Measurements from ENCODE around the gene SATB2.
A peak's percentile ranks its signal among the peaks of the same experiment; 100 is the strongest.

SATB2 gene

GRCh38 chr2:199465988-199466691 is 8.4 kb upstream of the SATB2 start:
- DNase-seq: no peak

- DNase-seq: no peak
These were observed 7.7 kb upstream of the SATB2 start for GRCh38 chr2:199465390-199465789.

DNA sequence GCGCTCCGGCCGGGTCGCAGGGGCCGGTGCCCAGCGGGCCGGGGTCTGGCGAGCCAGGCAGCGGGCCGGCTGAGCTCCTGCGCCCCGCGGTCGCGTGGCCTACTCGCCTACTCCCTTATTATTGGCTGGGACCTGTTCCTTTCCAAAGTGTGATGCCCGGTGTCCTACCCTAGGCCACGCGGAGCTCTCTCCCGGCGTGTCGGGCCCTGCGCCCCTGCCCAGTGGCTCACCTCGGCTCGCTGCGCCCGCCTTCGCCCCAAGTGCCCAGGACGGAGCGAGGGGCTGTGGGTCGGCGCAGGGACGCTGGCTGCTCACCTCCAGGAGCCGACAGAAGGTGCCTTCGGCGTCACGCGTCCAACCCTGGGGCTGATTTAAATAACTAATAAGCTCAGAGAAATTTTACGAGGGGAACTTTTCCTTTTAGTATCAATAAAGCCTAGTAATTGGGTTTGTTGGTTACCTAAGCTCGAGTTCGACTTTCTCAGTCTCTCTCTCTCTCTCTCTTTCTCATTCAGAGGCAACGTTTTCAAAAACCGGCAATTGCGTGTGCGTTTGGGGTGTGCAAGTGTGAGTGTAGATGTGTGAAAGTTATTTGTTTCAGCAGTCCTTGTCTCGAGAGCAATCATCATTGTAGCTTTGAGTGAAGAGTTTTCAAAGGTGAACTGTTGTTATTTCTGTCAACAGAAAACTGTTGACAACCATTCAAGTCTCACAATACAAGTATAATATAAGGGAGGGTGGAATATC is 7.0 kb upstream of the SATB2 start:
- no peak for DNase-seq

DNA sequence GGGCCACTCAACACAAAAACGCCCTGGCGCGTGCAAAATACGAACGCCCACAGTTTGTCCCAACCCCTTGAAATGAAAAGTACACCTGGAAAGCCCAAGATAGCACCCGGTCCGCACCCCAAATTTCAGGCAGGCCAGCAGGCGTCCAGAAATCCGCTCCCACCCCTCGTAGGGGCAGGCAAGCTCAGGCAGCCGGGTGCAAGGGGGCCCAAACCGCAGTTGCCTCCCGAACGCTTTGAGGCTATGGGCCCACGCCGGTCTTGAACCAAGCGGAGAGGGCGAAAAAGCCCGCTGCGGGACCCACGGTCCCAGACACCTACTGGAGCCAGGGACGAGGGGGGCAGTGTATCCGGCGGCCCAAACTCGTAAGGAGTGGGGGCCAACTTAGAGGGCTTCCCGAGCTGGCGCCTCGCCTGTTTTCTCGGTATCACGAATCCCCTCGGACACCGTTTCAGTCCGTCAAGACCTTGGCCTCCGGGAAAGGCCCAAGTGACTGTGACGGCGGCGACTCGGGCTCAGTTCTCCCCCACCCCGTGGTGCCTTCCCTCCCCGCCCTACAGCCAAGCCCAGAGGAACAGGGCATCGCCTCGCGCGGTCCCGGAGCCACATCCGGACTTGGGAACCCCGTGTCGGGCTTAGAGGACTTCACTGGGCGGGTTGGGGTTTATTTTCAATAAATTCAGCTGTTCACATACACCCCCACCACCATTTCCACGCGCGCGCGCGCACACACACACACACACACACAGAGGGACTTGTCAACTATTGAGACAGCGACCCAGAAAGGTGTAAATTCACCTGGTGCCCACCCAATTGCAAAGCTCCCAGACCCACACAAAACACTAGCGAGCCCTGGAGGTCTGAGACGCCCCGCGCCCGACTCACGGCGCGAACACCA is 6.2 kb upstream of the SATB2 start:
- no peak for DNase-seq

- DNase-seq: peak; percentile 42
These were observed 5.4 kb upstream of the SATB2 start for GRCh38 chr2:199462956-199463692.

GRCh38 chr2:199462347-199462955 is 4.7 kb upstream of the SATB2 start:
- DNase-seq: no peak

- no peak for DNase-seq
These were observed 4.1 kb upstream of the SATB2 start for GRCh38 chr2:199461711-199462346.

DNA sequence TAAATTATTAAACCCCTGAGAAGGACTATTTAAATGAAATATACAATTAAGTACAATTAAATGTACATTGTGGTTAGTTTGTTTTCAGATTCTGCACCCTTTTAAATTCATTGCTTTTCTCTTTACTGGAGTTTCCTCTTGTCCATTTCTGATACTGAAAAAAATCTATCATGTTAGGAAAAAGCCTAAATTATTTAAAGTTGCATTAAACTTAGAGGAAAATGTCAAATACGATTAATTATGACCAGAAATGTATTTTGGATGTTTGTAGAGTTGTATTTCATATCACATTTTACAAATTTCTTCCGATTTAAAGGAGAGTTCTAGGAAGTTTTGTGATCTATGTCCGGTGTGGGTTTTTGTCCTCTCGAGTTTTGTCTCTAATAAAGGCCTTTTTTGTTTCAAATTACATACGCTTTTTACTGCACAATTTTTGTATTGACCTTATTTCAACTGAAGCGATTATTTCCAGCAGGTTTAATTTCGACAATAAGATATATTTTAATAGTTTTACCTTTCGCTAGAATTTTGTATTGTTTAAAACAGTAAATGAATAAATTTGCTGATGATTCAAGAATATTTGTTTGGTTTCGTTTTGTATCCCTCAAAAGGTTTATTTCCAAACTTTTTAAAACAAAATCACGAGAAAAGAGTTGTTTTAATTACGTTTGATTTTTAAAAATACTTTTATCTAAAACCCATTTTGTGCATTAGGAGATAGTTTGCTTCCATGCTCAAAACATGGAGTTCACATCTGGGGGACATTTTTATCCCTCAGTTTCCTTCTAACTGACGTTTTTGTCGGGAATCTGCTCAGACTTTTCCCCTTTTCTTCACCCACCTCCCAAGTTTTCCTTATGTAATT is 3.3 kb upstream of the SATB2 start:
- DNase-seq: no peak

DNA sequence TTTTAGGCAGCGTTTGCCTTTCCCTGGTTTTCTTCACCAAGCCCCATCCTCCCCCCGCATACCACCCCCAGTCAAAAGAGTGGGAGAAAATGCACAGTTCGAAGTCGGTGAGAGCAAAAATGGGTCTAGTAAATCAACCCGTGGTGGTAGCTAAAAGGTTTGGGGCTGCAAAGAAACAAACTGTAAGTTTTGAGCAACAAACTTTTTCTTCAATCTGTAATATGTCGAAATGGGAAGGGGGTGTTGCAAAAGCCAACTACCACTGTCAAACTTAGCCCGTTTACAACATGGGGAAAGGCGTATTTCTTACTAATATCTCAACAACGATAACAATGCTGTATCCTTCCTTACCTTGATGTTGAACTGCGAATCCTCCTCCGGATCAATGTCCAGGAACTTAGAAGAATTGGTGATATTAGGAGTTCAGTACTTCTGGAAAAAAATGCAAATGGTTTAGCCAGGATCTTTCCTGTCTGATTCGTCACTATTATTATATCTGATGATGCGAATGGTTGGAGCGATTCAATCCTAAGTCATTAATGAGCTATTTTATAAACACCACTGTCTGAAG is 2.4 kb upstream of the SATB2 start:
- no peak for DNase-seq

DNA sequence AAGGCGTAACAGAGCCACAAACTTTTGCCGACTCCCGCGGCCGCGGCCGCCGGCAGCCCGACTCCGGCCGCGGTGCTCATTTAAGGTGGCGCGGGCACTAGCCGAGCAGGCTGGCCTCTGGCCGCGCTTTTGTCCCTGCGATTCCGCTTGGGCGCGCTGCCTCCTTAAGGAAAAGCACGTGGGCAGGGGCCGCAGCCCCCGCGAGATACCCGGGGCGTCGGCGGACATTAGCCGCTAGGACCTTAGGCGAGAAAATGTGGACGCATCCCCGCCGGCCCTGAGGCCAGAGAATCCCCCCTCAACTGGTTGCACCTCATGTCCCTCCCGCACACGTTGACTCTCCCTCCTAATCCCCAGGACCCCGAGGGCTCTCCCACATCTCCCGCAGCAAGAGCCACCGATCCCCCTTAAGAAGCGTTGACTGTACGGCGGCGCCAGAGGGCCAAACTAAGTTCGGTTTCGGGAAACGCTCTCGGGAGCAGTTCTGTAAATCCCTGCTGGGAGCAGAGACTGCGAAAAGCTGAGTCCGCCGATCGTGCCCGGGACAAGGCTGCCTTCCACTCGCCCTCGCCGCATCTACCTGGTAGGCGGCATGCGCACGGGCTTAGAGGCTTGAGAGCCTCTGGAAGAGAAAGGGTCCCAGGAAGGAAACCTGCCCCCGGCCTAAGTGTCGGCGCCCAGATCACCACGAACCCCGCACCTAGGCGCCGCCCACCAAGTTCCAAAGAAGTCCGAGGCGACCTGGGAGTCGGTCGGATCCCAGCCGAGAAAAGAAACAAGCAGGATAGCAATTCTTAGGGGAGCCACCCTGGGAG is 1.8 kb upstream of the SATB2 start:
- DNase-seq: peak; percentile 75

GRCh38 chr2:199458806-199459285 is 1.1 kb upstream of the SATB2 start:
- DNase-seq: no peak

DNA sequence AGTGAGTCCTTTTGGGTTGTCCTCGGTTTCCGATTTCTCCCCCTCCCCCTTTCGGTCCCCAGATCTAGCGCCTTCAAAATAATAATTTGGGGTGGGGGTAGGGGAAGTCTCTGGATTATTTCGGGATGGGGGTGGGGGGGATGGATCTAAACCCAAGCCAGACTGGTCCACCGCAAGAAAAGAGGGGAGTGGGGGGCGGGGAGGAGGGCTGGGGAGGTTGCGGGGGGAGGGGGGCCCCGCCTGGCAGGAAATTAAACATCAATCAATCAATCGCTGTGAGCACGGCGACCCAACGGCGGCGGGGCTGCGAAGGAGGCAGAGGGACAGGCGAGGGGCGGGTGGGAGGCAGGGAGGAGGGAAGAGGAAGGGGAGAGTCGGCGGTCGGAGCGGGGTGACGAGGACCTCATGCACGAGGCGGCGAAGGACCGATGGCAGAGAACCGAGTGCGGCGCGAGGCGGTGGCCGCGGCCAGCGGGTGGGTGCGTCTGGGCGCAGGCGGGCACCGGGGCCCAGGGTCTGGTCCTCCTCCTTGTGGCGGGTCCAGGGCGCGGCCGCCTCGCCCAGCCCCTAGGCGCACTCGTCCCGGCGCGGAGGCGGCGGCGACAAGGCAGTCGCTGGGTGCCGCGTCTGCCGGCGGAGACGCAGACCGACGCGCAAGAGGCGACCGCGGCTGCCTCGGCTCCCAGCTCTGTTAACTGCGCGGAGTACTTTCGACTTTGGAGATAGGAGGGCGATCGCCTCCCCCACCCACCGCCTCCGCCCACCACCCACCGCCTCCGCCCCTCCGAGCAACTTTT is 468 bp upstream of the SATB2 start:
- peak; percentile 53 for DNase-seq

DNA sequence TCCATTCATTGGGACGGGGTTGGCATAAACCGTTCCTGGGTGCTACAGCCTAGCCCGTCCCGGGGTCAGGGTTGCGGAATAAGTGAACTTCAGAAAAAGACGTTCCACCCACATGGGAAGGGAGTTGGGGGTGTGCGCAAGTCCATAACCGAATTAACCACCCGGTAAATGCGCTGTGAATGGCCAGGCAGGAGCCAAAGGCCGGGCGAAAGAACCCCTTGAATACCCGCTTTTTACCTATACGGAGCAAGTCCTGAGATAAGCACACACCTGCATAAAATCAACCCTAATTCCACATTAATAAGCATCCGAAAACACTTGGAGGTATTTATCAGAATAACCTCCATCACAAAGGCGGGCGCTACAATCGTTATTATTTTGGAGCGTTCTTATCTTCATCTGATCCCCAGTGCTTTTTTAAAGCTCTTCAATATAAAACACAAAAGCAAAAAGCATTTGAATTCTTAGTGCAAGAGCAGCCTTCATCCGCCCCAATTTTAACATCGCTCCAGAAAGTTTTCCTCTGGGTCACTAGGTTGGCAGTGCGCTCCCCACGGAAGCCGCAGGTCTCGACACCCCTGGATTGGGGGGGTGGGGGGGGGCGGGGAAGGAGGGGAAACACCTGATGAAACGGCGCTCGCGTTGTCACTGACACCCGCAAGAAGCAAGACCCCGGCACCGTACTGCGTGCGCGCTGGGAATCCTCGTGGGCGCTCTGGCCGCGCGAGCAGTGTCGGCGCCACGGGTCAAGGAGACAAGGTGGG is 1.2 kb downstream of the SATB2 start:
- no peak for DNase-seq

DNA sequence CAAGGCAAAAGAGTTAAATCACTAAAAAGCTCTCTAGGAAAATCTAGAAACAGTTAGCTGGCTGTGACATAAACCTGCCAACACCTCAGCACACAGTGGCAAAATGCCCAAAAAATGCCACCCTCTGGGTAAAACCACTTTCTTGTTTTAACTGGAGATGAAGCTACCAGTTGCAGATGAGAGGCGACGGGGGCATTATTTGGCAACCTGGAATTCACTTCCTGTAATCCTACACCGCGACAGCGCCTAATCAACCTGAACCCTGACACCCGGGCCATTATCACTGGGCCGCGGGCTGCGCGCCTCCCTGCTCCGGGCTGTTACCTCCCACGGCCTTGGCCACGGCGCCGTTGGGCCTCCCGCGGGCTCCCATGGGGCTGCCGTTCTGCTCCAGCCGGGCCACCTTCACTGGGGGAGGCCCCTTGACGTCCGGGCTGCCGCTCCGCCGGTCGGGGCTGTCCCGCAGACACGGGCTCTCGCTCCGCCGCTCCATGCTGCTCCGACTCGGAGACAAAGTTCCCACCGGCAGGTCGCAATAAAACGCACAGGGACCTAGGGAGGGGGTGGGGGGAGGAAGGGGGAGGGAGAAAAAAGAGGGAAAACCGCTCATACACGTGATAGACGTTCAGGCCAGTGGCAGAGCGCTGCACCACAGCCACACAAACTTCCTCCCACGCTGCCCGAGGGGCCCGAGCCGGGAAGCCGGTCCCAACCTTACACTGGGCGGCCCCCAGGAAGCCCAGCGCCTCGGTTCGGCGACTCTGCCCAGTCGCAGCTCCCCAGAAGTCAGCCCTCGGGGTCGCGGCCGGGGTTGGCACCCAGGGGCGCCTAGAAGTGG is 2.0 kb downstream of the SATB2 start:
- peak; percentile 61 for DNase-seq

GRCh38 chr2:199455210-199455544 is 2.6 kb downstream of the SATB2 start:
- DNase-seq: no peak

DNA sequence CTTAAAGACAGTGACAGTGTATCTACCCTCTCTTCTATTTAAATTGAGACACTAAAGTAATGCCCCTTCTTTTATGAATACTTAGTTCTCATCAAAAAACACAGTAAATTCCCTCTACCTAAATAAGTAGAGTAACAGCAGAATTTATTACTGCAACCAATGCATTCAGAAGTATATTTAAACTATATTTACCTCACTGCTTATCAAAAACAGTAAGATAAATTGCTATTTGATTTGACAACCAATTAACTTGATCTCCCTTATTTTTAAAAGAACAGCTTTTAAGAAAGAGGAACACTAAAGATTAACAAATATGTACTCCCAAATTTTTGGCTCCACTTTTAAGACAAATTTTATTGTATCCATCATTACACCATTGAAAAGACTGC is 4.8 kb downstream of the SATB2 start:
- no peak for DNase-seq
